ENCODE measurements around the gene UGT1A4. TPM values are rescaled to one million over a fixed set of nuclear protein-coding genes. Genes with fewer than 3 reads are reported as not detected.
"Not testable (repeated sequence)": the region's sequence is repeated elsewhere in the genome, so short reads cannot be mapped to it uniquely, and the experiment has no call there.

The UGT1A4 gene
- total RNA-seq, 4 donors from 2014 or later = not detected

GRCh38 chr2:233708942-233709341 lies 9.6 kb upstream of the UGT1A4 start:
- no peak for TF ChIP-seq CTCF (IDR thresholded peaks at IDR 0.05)
- ATAC-seq (ENCODE audit: low FRiP score) (no peak), DNase-seq (ENCODE audit: low spot score) (no peak)

GRCh38 chr2:233711312-233712008 lies 7.1 kb upstream of the UGT1A4 start:
- peak; percentile 70 for DNase-seq (ENCODE audit: low spot score)
- peak in 1 of 3 donors; percentile 7 for TF ChIP-seq CTCF (IDR thresholded peaks at IDR 0.05)

GRCh38 chr2:233712611-233713261 lies 5.8 kb upstream of the UGT1A4 start, which contains the start of gene UGT1A5:
UGT1A5 (plus strand) TSS chr2:233712907; CDS start chr2:233712992, 85 bp downstream.
- ATAC-seq (ENCODE audit: low FRiP score) = no peak
- no peak for DNase-seq (ENCODE audit: low spot score)
- TF ChIP-seq CTCF (IDR thresholded peaks at IDR 0.05) = no peak

More at GRCh38 chr2:233711312-233712008, 7.1 kb upstream of the UGT1A4 start:
- peak; percentile 72 for ATAC-seq (ENCODE audit: low FRiP score)

- no peak for TF ChIP-seq CTCF (IDR thresholded peaks at IDR 0.05)
- DNase-seq (ENCODE audit: low spot score) (no peak), ATAC-seq (ENCODE audit: low FRiP score) (no peak)
Observed at GRCh38 chr2:233713262-233713615, 5.3 kb upstream of the UGT1A4 start.

- TF ChIP-seq CTCF (IDR thresholded peaks at IDR 0.05) = no peak
- no peak for ATAC-seq (ENCODE audit: low FRiP score)
- no peak for DNase-seq (ENCODE audit: low spot score)
Observed at GRCh38 chr2:233714121-233714520, 4.4 kb upstream of the UGT1A4 start.

GRCh38 chr2:233728723-233729301 lies 10.3 kb downstream of the UGT1A4 start, which contains the start of gene UGT1A3:
UGT1A3 (plus strand) TSS chr2:233729042; CDS start chr2:233729127, 85 bp downstream.
- no peak for TF ChIP-seq CTCF (IDR thresholded peaks at IDR 0.05)
- no peak for DNase-seq (ENCODE audit: low spot score)
- ATAC-seq (ENCODE audit: low FRiP score) = no peak

- ATAC-seq (ENCODE audit: low FRiP score); DNase-seq (ENCODE audit: low spot score): not testable (repeated sequence)
Observed at GRCh38 chr2:233736868-233737653, 18.5 kb downstream of the UGT1A4 start.
